Transverse colon (tissue), 3 donors: ENCODE measurements around the gene HNF1A.

Experiments
- CTCF ChIP-seq, 5 experiments: fragments of 200-600 bp in 3 of 5; fragments of 450-650 bp in 2 of 5; sonication (generic) in 3 of 5; IDR thresholded peaks; 1 replicate in 2 of 5; 2 replicates in 3 of 5; pipeline ENCODE4 v1.5.1; 2016 to 2017; ENCODE audit warnings: antibody characterized with exemption in 5 of 5, inconsistent platforms in 3 of 5, mild to moderate bottlenecking in 2 of 5, moderate library complexity in 1 of 5
- EP300 ChIP-seq: sonication (generic); formaldehyde crosslinking; IDR thresholded peaks from one replicate; pipeline ENCODE4 v1.6.1; 2017; ENCODE audit warnings: antibody characterized with exemption, low read depth

GRCh38 chr12:120939523-120939922 is 38.8 kb upstream of the HNF1A start:
- no peak for TF ChIP-seq CTCF (IDR thresholded peaks at IDR 0.05)
- TF ChIP-seq EP300 = no peak
